ENCODE data around the gene ATP8A1.

Gene ATP8A1

GRCh38 chr4:42628740-42629139, 28.2 kb downstream of the ATP8A1 start:
- no peak for TF ChIP-seq CTCF (IDR thresholded peaks at IDR 0.05; ENCODE audit: low read depth, low read length, missing control alignments)
- Histone ChIP-seq H3K27ac (no peak overlapping the region), H3K36me3 (replicated peaks) (no peaks in the 10 kb centered on the region), H3K4me3 (ENCODE audit: low read depth, low read length) (no peak overlapping the region), H3K27me3 (replicated peaks) (no peaks in the 10 kb centered on the region)
- in situ Hi-C loops (cut with HindIII; ENCODE audit: low pct_ligation_motif_present, low sequenced_read_pairs) = no loop called here
- no peak for DNase-seq

- DNase-seq = no peak
- H3K27ac ChIP-seq = no peak overlapping the region
- H3K27me3 ChIP-seq (replicated peaks) = no peaks in the 10 kb centered on the region
- no peaks in the 10 kb centered on the region for H3K36me3 ChIP-seq (replicated peaks)
- TF ChIP-seq CTCF (IDR thresholded peaks at IDR 0.05; ENCODE audit: low read depth, low read length, missing control alignments) = no peak
- in situ Hi-C loops (cut with HindIII; ENCODE audit: low pct_ligation_motif_present, low sequenced_read_pairs) = no loop called here
- no peak overlapping the region for H3K4me3 ChIP-seq (ENCODE audit: low read depth, low read length)
Measured at GRCh38 chr4:42627885-42628646, 28.8 kb downstream of the ATP8A1 start.

GRCh38 chr4:42626629-42627146, 30.2 kb downstream of the ATP8A1 start:
- DNase-seq = no peak
- in situ Hi-C loops (cut with HindIII; ENCODE audit: low pct_ligation_motif_present, low sequenced_read_pairs) = no loop called here
- TF ChIP-seq CTCF (IDR thresholded peaks at IDR 0.05; ENCODE audit: low read depth, low read length, missing control alignments) = no peak
- H3K27ac ChIP-seq = no peak overlapping the region
- no peaks in the 10 kb centered on the region for H3K36me3 ChIP-seq (replicated peaks)
- H3K27me3 ChIP-seq (replicated peaks) = no peaks in the 10 kb centered on the region
- H3K4me3 ChIP-seq (ENCODE audit: low read depth, low read length) = no peak overlapping the region

GRCh38 chr4:42625329-42625728, 31.6 kb downstream of the ATP8A1 start:
- TF ChIP-seq CTCF (IDR thresholded peaks at IDR 0.05; ENCODE audit: low read depth, low read length, missing control alignments) = no peak
- H3K27me3 ChIP-seq (replicated peaks) = no peaks in the 10 kb centered on the region
- no peaks in the 10 kb centered on the region for H3K36me3 ChIP-seq (replicated peaks)
- in situ Hi-C loops (cut with HindIII; ENCODE audit: low pct_ligation_motif_present, low sequenced_read_pairs) = no loop called here
- no peak for DNase-seq
- H3K27ac ChIP-seq = no peak overlapping the region
- no peak overlapping the region for H3K4me3 ChIP-seq (ENCODE audit: low read depth, low read length)

GRCh38 chr4:42624551-42624950, 32.4 kb downstream of the ATP8A1 start:
- in situ Hi-C loops (cut with HindIII; ENCODE audit: low pct_ligation_motif_present, low sequenced_read_pairs) = no loop called here
- Histone ChIP-seq H3K27me3 (replicated peaks) (no peaks in the 10 kb centered on the region), H3K27ac (no peak overlapping the region), H3K36me3 (replicated peaks) (no peaks in the 10 kb centered on the region), H3K4me3 (ENCODE audit: low read depth, low read length) (no peak overlapping the region)
- TF ChIP-seq CTCF (IDR thresholded peaks at IDR 0.05; ENCODE audit: low read depth, low read length, missing control alignments) = no peak
- DNase-seq = no peak

GRCh38 chr4:42618023-42618422, 38.9 kb downstream of the ATP8A1 start:
- Histone ChIP-seq H3K36me3 (replicated peaks) (no peaks in the 10 kb centered on the region), H3K27me3 (replicated peaks) (no peaks in the 10 kb centered on the region), H3K4me3 (ENCODE audit: low read depth, low read length) (no peak overlapping the region), H3K27ac (no peak overlapping the region)
- no peak for DNase-seq
- TF ChIP-seq CTCF (IDR thresholded peaks at IDR 0.05; ENCODE audit: low read depth, low read length, missing control alignments) = no peak
- in situ Hi-C loops (cut with HindIII; ENCODE audit: low pct_ligation_motif_present, low sequenced_read_pairs) = no loop called here
